ENCODE data around the gene ZBTB33.

The ZBTB33 gene

GRCh38 chrX:120269373-120270035, 18.9 kb downstream of the ZBTB33 start:
- no peaks in the 10 kb centered on the region for H3K4me1 ChIP-seq (ENCODE audit: control insufficient read depth, insufficient read depth, low read length, poor library complexity, severe bottlenecking)
- no peak overlapping the region for H3K4me3 ChIP-seq (ENCODE audit: extremely low read depth, insufficient read depth, low read length, poor library complexity, severe bottlenecking)
- no peaks in the 10 kb centered on the region for H3K9me3 ChIP-seq (ENCODE audit: control insufficient read depth, low read length)
- H3K27ac ChIP-seq (ENCODE audit: low read depth, low read length, severe bottlenecking) = no peak overlapping the region
- no peaks in the 10 kb centered on the region for H3K36me3 ChIP-seq (ENCODE audit: control insufficient read depth, insufficient read depth, low read length)
- no CpG with 5 or more reads among the region's 1 CpG for WGBS, 2 experiments (ENCODE audit: insufficient coverage in 2 of 2)

- Histone ChIP-seq H3K4me1 (ENCODE audit: control insufficient read depth, insufficient read depth, low read length, poor library complexity, severe bottlenecking) (no peaks in the 10 kb centered on the region), H3K9me3 (ENCODE audit: control insufficient read depth, low read length) (no peaks in the 10 kb centered on the region), H3K27ac (ENCODE audit: low read depth, low read length, severe bottlenecking) (no peak overlapping the region), H3K4me3 (ENCODE audit: extremely low read depth, insufficient read depth, low read length, poor library complexity, severe bottlenecking) (no peak overlapping the region), H3K36me3 (ENCODE audit: control insufficient read depth, insufficient read depth, low read length) (no peaks in the 10 kb centered on the region)
- WGBS, 2 experiments (ENCODE audit: insufficient coverage in 2 of 2) = no CpG with 5 or more reads among the region's 4 CpGs
Observed at GRCh38 chrX:120270567-120270966, 20.0 kb downstream of the ZBTB33 start.

GRCh38 chrX:120271218-120271617, 20.6 kb downstream of the ZBTB33 start:
- WGBS, 2 experiments (ENCODE audit: insufficient coverage in 2 of 2) = no CpG with 5 or more reads among the region's 2 CpGs
- no peak overlapping the region for H3K27ac ChIP-seq (ENCODE audit: low read depth, low read length, severe bottlenecking)
- no peaks in the 10 kb centered on the region for H3K36me3 ChIP-seq (ENCODE audit: control insufficient read depth, insufficient read depth, low read length)
- no peaks in the 10 kb centered on the region for H3K4me1 ChIP-seq (ENCODE audit: control insufficient read depth, insufficient read depth, low read length, poor library complexity, severe bottlenecking)
- no peaks in the 10 kb centered on the region for H3K9me3 ChIP-seq (ENCODE audit: control insufficient read depth, low read length)
- H3K4me3 ChIP-seq (ENCODE audit: extremely low read depth, insufficient read depth, low read length, poor library complexity, severe bottlenecking) = no peak overlapping the region

- Histone ChIP-seq H3K4me1 (ENCODE audit: control insufficient read depth, insufficient read depth, low read length, poor library complexity, severe bottlenecking) (no peaks in the 10 kb centered on the region), H3K4me3 (ENCODE audit: extremely low read depth, insufficient read depth, low read length, poor library complexity, severe bottlenecking) (no peak overlapping the region), H3K36me3 (ENCODE audit: control insufficient read depth, insufficient read depth, low read length) (no peaks in the 10 kb centered on the region), H3K9me3 (ENCODE audit: control insufficient read depth, low read length) (no peaks in the 10 kb centered on the region), H3K27ac (ENCODE audit: low read depth, low read length, severe bottlenecking) (no peak overlapping the region)
- whole genome bisulfite sequencing, 2 experiments (ENCODE audit: insufficient coverage in 2 of 2) = no CpG with 5 or more reads among the region's 2 CpGs
Observed at GRCh38 chrX:120274145-120274544, 23.5 kb downstream of the ZBTB33 start.

GRCh38 chrX:120274958-120275357, 24.3 kb downstream of the ZBTB33 start:
- H3K4me1 ChIP-seq (ENCODE audit: control insufficient read depth, insufficient read depth, low read length, poor library complexity, severe bottlenecking) = no peaks in the 10 kb centered on the region
- H3K27ac ChIP-seq (ENCODE audit: low read depth, low read length, severe bottlenecking) = no peak overlapping the region
- no peak overlapping the region for H3K4me3 ChIP-seq (ENCODE audit: extremely low read depth, insufficient read depth, low read length, poor library complexity, severe bottlenecking)
- H3K36me3 ChIP-seq (ENCODE audit: control insufficient read depth, insufficient read depth, low read length) = no peaks in the 10 kb centered on the region
- H3K9me3 ChIP-seq (ENCODE audit: control insufficient read depth, low read length) = no peaks in the 10 kb centered on the region
- no CpG with 5 or more reads among the region's 2 CpGs for WGBS, 2 experiments (ENCODE audit: insufficient coverage in 2 of 2)

GRCh38 chrX:120281021-120281624, 30.5 kb downstream of the ZBTB33 start:
- no peak overlapping the region for H3K4me3 ChIP-seq (ENCODE audit: extremely low read depth, insufficient read depth, low read length, poor library complexity, severe bottlenecking)
- 60 to 80% methylated on average over 2 to 3 of the region's 10 CpGs for WGBS, 2 experiments (ENCODE audit: insufficient coverage in 2 of 2)
- no peak overlapping the region for H3K27ac ChIP-seq (ENCODE audit: low read depth, low read length, severe bottlenecking)
- no peaks in the 10 kb centered on the region for H3K4me1 ChIP-seq (ENCODE audit: control insufficient read depth, insufficient read depth, low read length, poor library complexity, severe bottlenecking)
- no peaks in the 10 kb centered on the region for H3K36me3 ChIP-seq (ENCODE audit: control insufficient read depth, insufficient read depth, low read length)
- no peaks in the 10 kb centered on the region for H3K9me3 ChIP-seq (ENCODE audit: control insufficient read depth, low read length)

- WGBS, 2 experiments (ENCODE audit: insufficient coverage in 2 of 2) = no CpG with 5 or more reads among the region's 4 CpGs
- Histone ChIP-seq H3K9me3 (ENCODE audit: control insufficient read depth, low read length) (no peaks in the 10 kb centered on the region), H3K27ac (ENCODE audit: low read depth, low read length, severe bottlenecking) (no peak overlapping the region)
Observed at GRCh38 chrX:120281761-120282160, 31.1 kb downstream of the ZBTB33 start.

GRCh38 chrX:120282697-120283096, 32.1 kb downstream of the ZBTB33 start:
- WGBS, 2 experiments (ENCODE audit: insufficient coverage in 2 of 2) = no CpG with 5 or more reads among the region's 1 CpG
- no peak overlapping the region for H3K27ac ChIP-seq (ENCODE audit: low read depth, low read length, severe bottlenecking)
- no peak overlapping the region for H3K4me3 ChIP-seq (ENCODE audit: extremely low read depth, insufficient read depth, low read length, poor library complexity, severe bottlenecking)

More at GRCh38 chrX:120281761-120282160, 31.1 kb downstream of the ZBTB33 start:
- Histone ChIP-seq H3K4me1 (ENCODE audit: control insufficient read depth, insufficient read depth, low read length, poor library complexity, severe bottlenecking) (no peaks in the 10 kb centered on the region), H3K36me3 (ENCODE audit: control insufficient read depth, insufficient read depth, low read length) (no peaks in the 10 kb centered on the region), H3K4me3 (ENCODE audit: extremely low read depth, insufficient read depth, low read length, poor library complexity, severe bottlenecking) (no peak overlapping the region)

GRCh38 chrX:120286733-120287512, 36.3 kb downstream of the ZBTB33 start:
- H3K4me3 ChIP-seq (ENCODE audit: extremely low read depth, insufficient read depth, low read length, poor library complexity, severe bottlenecking) = no peak overlapping the region
- WGBS, 2 experiments (ENCODE audit: insufficient coverage in 2 of 2) = no CpG with 5 or more reads among the region's 4 CpGs

More at GRCh38 chrX:120282697-120283096, 32.1 kb downstream of the ZBTB33 start:
- Histone ChIP-seq H3K4me1 (ENCODE audit: control insufficient read depth, insufficient read depth, low read length, poor library complexity, severe bottlenecking) (no peaks in the 10 kb centered on the region), H3K36me3 (ENCODE audit: control insufficient read depth, insufficient read depth, low read length) (no peaks in the 10 kb centered on the region), H3K9me3 (ENCODE audit: control insufficient read depth, low read length) (no peaks in the 10 kb centered on the region)

GRCh38 chrX:120287513-120288112, 37.0 kb downstream of the ZBTB33 start:
- Histone ChIP-seq H3K27ac (ENCODE audit: low read depth, low read length, severe bottlenecking) (no peak overlapping the region), H3K36me3 (ENCODE audit: control insufficient read depth, insufficient read depth, low read length) (no peaks in the 10 kb centered on the region), H3K9me3 (ENCODE audit: control insufficient read depth, low read length) (no peaks in the 10 kb centered on the region), H3K4me3 (ENCODE audit: extremely low read depth, insufficient read depth, low read length, poor library complexity, severe bottlenecking) (no peak overlapping the region), H3K4me1 (ENCODE audit: control insufficient read depth, insufficient read depth, low read length, poor library complexity, severe bottlenecking) (no peaks in the 10 kb centered on the region)
- WGBS, 2 experiments (ENCODE audit: insufficient coverage in 2 of 2) = 75 to 93% methylated on average over 2 of the region's 3 CpGs

More at GRCh38 chrX:120286733-120287512, 36.3 kb downstream of the ZBTB33 start:
- Histone ChIP-seq H3K9me3 (ENCODE audit: control insufficient read depth, low read length) (no peaks in the 10 kb centered on the region), H3K4me1 (ENCODE audit: control insufficient read depth, insufficient read depth, low read length, poor library complexity, severe bottlenecking) (no peaks in the 10 kb centered on the region), H3K27ac (ENCODE audit: low read depth, low read length, severe bottlenecking) (no peak overlapping the region), H3K36me3 (ENCODE audit: control insufficient read depth, insufficient read depth, low read length) (no peaks in the 10 kb centered on the region)
